Suppressor macrophage treated with lipopolysaccharide for 1 hour (primary cell): Measurements from ENCODE around the gene BST1.
"Not testable (repeated sequence)": the region's sequence is repeated elsewhere in the genome, so short reads cannot be mapped to it uniquely, and the experiment has no call there.

Source experiments
- DNase-seq, 3 donors: peaks; one replicate each; pipeline ENCODE4 v3.0.0-alpha.2; 2020 to 2022

Gene BST1

DNA sequence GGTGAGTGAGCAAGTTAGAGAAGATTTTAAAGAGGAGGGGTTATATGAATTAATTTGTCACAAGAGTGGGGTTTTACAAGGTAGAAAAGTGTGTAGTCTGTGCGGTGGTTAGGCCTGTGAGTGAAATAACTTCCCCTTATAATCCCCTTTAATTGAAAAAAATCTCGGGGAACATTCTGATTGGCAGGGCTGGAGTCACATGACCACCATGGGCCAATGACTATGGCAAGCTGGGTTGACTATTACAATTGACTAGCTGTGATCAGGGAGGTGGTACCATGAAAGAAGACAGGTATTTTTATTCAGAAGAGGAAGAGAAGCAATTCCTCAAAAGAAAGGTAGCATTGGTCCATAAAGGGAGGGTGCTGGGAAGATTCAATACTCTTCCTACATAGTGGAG, 48.3 kb downstream of the BST1 start:
- no peak for DNase-seq

GRCh38 chr4:15753081-15753480, 50.2 kb downstream of the BST1 start:
- no peak for DNase-seq

DNA sequence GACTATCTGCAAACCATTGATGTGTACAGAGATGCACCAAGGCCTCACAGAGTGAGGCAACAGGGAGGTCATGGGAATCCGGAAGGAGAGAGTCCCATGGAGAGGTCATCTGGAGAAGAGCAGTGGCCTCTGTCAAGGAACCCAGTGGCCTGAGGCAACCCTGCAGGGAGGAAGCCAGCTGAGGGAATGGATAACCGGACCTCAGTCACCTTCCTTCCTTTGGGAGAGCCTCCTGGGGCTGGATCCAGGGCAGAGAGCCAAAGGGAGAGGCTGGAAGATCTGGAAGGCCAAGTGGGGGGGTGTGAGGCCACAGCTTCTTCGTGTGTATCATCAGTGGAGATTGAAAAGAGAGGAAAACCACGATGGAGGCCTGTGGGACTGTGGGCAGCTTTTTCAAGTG, 50.9 kb downstream of the BST1 start:
- no peak for DNase-seq

- DNase-seq = no peak
Measured at GRCh38 chr4:15754323-15754722, 51.5 kb downstream of the BST1 start.

GRCh38 chr4:15755321-15756155, 52.7 kb downstream of the BST1 start:
- DNase-seq = no peak

GRCh38 chr4:15756361-15756861, 53.5 kb downstream of the BST1 start:
- peak; percentile 33 to 40 (median 39) for DNase-seq

GRCh38 chr4:15757054-15757453, 54.2 kb downstream of the BST1 start:
- DNase-seq = no peak

- DNase-seq = no peak
Measured at GRCh38 chr4:15758294-15758693, 55.4 kb downstream of the BST1 start.

- DNase-seq = not testable (repeated sequence)
Measured at GRCh38 chr4:15762460-15762859, 59.6 kb downstream of the BST1 start.

GRCh38 chr4:15765391-15765790, 62.5 kb downstream of the BST1 start:
- no peak for DNase-seq

DNA sequence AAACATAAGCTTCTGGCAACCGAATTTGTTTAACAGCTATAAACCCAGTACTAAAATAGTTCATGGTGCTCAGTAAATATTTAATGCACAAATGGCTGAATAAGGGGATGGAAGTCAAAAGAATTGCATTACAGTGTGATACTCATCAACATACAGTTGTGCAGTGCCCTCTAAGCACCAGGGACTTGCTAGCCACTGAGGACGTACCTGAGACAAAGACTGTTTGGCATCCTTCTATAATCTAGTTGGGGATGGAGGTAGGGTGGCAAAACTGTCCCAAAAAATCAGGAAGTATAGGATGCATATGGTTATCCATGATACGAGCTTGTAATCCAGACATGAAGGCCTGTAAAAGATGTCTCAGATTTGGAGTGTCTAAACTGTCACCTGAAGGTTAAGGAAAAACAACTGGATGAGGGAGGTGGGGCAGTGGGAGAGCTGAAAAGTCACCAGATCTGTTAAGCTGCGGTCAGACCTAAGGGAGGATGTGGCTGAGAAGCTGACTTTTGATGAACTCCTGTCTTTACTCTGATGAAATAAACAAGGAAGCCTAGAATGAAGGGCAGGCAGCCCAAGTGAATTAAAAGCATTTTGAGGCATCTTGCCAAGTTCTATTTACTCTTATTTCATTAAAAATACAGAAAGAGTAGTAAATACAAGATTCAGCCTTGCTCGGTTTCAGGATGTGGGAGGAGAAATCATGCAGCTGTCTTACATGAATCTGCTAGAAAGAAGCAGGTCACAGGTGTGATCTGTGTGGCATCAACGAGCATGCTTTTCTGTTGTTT, 63.2 kb downstream of the BST1 start:
- no peak for DNase-seq

DNA sequence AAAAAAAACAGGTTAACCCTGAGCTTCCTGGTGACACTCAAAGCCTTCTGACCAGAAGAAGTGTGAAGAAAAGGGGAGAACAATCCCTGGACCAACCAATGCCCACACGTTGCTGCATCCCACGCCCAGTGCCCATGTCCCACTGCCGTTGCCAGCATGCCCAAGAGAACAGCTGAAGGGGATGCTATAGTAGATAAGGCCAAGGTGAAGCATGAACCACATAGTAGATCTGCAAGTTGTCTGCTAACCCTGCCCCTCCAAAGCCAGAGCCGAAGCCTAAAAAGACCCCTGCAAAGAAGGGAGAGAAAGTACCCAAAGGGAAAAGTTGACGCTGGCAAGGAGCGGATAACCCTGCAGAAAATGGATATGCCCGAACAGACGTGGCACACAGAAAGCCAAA, 64.0 kb downstream of the BST1 start:
- no peak for DNase-seq

DNA sequence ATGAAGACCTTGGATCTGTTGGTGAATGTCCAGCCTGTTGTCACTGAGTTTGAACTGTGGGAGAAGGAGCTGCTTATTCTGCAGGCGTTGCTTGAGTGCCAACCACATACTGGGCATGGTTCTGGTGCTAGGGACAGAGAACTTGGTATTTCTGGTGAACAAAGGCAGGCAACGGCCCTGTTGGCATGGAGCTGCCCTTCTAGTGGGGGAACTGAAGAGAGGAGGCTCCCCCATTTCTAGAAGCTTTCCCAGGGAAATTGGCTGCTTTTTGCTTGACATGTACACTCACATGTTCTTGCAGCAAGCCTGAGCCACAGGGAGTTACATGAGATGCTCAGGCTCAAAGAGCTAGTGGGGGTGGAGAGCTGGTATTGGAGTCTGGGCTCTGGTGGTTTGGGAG, 66.3 kb downstream of the BST1 start:
- no peak for DNase-seq

DNA sequence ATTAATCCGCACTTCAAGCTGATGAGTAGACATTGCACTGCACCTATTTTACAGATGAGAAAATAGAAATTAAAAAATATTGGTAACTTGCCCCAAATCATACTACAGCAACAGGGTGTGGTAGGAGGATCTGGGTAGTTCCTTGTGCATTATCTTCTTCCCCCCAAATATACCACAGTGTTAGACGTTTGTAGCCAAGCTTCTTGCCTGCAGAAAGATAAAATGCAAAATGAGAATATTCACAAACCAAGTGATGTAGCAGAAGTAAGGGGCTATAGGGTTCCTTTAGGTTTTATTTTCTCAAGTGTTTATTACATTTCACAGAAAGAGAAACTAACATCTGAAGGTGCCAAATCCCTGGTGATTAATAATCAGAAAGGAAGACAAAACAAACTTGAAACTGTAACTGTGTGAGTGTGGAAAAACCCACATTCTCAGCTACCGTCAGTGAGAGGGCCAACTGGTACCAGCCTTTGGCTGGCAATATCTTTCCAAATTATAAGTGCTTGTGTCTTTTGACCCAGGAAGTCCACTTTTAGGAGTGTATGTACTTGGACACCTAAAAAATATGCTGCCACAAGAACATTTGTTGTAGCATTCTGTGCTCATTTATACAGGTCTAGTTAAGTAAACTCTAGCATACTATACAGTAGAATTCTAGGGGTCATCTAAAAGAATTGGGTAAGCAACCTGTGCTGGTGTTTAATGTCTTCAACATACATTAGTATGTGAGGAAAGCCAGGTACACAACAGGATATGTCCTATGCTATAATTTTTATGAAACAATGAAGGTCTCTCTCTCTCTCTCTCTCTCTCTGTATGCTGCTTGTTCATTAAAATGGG, 68.6 kb downstream of the BST1 start:
- DNase-seq = peak; percentile 57 to 83 (median 61)

GRCh38 chr4:15774020-15774420, 71.2 kb downstream of the BST1 start:
- peak in 2 of 3 donors; percentile 18 to 31 for DNase-seq

DNA sequence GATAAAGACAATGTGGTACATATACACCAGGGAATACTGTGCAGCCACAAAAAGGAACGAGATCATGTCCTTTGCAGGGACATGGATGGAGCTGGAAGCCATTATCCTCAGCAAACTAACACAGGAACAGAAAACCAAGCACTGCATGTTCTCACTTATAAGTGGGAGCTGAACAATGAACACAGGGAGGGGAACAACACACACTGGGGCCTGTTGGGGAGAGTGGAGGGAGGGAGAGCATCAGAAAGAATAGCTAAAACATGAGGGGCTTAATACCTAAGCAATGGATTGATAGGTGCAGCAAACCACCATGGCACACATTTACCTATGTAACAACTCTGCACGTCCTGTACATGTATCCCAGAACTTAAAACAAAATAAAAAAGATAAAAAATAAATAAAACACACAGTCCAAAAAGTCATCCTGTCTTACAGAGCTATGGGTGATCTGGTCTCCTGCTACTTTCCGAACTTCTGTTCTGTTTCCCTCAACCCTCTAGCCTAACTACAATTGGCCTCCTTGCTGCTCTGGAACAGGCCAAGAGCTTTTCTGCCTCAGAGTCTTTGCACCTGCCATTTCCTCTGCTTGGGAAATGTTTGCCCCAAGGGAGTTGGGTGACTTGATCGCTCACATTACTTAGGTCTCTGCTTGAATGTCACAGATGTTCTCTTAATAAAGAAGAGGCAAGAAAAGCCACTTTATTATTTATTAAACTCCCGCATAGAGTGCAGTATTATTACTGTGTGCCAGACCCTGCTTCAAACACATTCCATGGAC, 74.2 kb downstream of the BST1 start:
- no peak for DNase-seq

- no peak for DNase-seq
Measured at GRCh38 chr4:15777697-15778288, 74.9 kb downstream of the BST1 start.

- DNase-seq = peak; percentile 67 to 74 (median 69)
Measured at GRCh38 chr4:15778289-15779241, 75.7 kb downstream of the BST1 start, which contains the start of gene CD38. CD38 (plus strand) TSS chr4:15778328; CDS start chr4:15778415, 87 bp downstream.

GRCh38 chr4:15779306-15779705, 76.4 kb downstream of the BST1 start:
- DNase-seq = peak; percentile 89 to 97 (median 93)

DNA sequence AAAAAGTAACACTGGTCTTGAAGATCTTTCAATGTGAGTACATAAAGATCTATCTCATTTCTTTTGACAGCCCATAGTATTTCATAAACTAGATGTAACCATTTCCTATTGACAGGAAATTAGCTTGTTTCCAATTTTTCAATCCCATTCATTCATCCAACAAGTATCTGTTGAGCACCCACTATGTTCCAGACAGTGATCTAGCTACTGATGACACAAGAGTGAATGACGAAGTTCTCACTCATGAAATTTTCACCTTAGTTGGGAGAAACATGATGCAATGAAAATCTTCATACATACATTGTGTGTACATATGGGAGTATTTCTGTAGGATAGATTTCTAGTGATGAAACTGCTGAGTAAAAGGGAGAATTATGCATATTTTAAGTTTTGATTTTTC, 76.9 kb downstream of the BST1 start:
- peak; percentile 54 to 90 (median 87) for DNase-seq
